DMS153 (cell line): Measurements from ENCODE around the gene SYTL5.

Experiments used
- DNase-seq: peaks from one replicate; lab custom pipeline; 2025; lab: John Stamatoyannopoulos, UW

Gene SYTL5

GRCh38 chrX:38028300-38028699, 21.9 kb downstream of the SYTL5 start:
- no peak for DNase-seq

- DNase-seq = no peak
Observed at GRCh38 chrX:38036466-38036865, 30.1 kb downstream of the SYTL5 start.

- DNase-seq = no peak
Observed at GRCh38 chrX:38038501-38038900, 32.1 kb downstream of the SYTL5 start.

- DNase-seq = no peak
Observed at GRCh38 chrX:38041237-38041636, 34.9 kb downstream of the SYTL5 start.

- DNase-seq = no peak
Observed at GRCh38 chrX:38044701-38045100, 38.3 kb downstream of the SYTL5 start.

GRCh38 chrX:38045538-38046096, 39.3 kb downstream of the SYTL5 start:
- DNase-seq = no peak

GRCh38 chrX:38048886-38049285, 42.5 kb downstream of the SYTL5 start:
- no peak for DNase-seq

- DNase-seq = no peak
Observed at GRCh38 chrX:38050806-38051205, 44.5 kb downstream of the SYTL5 start.

- no peak for DNase-seq
Observed at GRCh38 chrX:38052096-38052495, 45.7 kb downstream of the SYTL5 start.

- DNase-seq = no peak
Observed at GRCh38 chrX:38055170-38055847, 49.0 kb downstream of the SYTL5 start.

GRCh38 chrX:38060331-38060878, 54.1 kb downstream of the SYTL5 start:
- no peak for DNase-seq

GRCh38 chrX:38061335-38061734, 55.0 kb downstream of the SYTL5 start:
- DNase-seq = peak; percentile 45

- DNase-seq = no peak
Observed at GRCh38 chrX:38066934-38067333, 60.6 kb downstream of the SYTL5 start.

- DNase-seq = no peak
Observed at GRCh38 chrX:38069273-38069672, 62.9 kb downstream of the SYTL5 start.

GRCh38 chrX:38069991-38070390, 63.6 kb downstream of the SYTL5 start:
- no peak for DNase-seq

GRCh38 chrX:38079463-38079862, 73.1 kb downstream of the SYTL5 start:
- no peak for DNase-seq

GRCh38 chrX:38080808-38081207, 74.5 kb downstream of the SYTL5 start:
- DNase-seq = no peak

- DNase-seq = no peak
Observed at GRCh38 chrX:38081909-38082308, 75.6 kb downstream of the SYTL5 start.

- no peak for DNase-seq
Observed at GRCh38 chrX:38082309-38082708, 76.0 kb downstream of the SYTL5 start.

GRCh38 chrX:38085813-38086212, 79.5 kb downstream of the SYTL5 start:
- no peak for DNase-seq

GRCh38 chrX:38086451-38087215, 80.3 kb downstream of the SYTL5 start:
- no peak for DNase-seq

- DNase-seq = no peak
Observed at GRCh38 chrX:38087594-38087993, 81.2 kb downstream of the SYTL5 start.
